HepG2 (cell line): ENCODE data around the gene ADGRG1. TPM values are rescaled to one million over a fixed set of nuclear protein-coding genes. Genes with fewer than 3 reads are reported as not detected.

Experiments used
- ATAC-seq: fragments of 200-7000 bp; cut with Tn5 transposase; 3 replicates; pipeline ENCODE4 v1.9.1; 2020; ENCODE audit warnings: mild to moderate bottlenecking, moderate library complexity
- BruUV-seq: library from RNA; stranded (reverse); fragments of 400-500 nt; replicated peaks from 2 replicates; lab custom pipeline; 2021; lab: Mats Ljungman, UMichigan
- CTCF ChIA-PET: fragments of 300-600 bp; formaldehyde crosslinking; extraction: SDS; loops from one replicate; lab custom pipeline; 2021; ENCODE audit warnings: low total read pairs, inconsistent platforms, low intra/inter-chr PET ratio; lab: Yijun Ruan, JAX
- POLR2A ChIA-PET: fragments of 350-600 bp; sonication (Branson Sonifier 250); formaldehyde crosslinking; loops from one replicate; lab custom pipeline; 2020; ENCODE audit warnings: antibody characterized with exemption, inconsistent platforms; lab: Yijun Ruan, JAX
- DNase-seq: peaks from one replicate; pipeline ENCODE4 v3.0.0-alpha.2; 2015; ENCODE audit warnings: low spot score
- FAIRE-seq: peaks from 3 replicates; lab custom pipeline; 2011; peaks lifted over from hg19 to GRCh38; lab: Jason Lieb, UNC
- H2AFZ ChIP-seq: one replicate; pipeline ENCODE4 v1.6.1; 2011; ENCODE audit warnings: low read length, inconsistent platforms
- H3K27ac ChIP-seq: fragments of 300-600 bp; 3 replicates; pipeline ENCODE4 v1.8.0; 2011; ENCODE audit warnings: mixed run types, mild to moderate bottlenecking, mixed read lengths, low read length, inconsistent platforms; ENCODE audit not compliant: insufficient read depth; ENCODE audit errors: extremely low read length
- H3K27me3 ChIP-seq, 2 experiments: fragments of 200-600 bp in 1 of 2; 2 replicates in 1 of 2; 3 replicates in 1 of 2; pipeline versions ENCODE4 v1.6.0 to v1.8.0; 2011; ENCODE audit warnings: low read length in 2 of 2, mild to moderate bottlenecking in 2 of 2, moderate library complexity in 2 of 2, inconsistent platforms in 1 of 2; ENCODE audit not compliant: insufficient read depth in 2 of 2, control insufficient read depth in 1 of 2
- H3K36me3 ChIP-seq, 2 experiments: fragments of 200-600 bp in 1 of 2; replicated peaks in 1 of 2; 2 replicates in 1 of 2; 3 replicates in 1 of 2; pipeline versions ENCODE4 v1.5.1 to v1.8.0; 2011; ENCODE audit warnings: low read length in 2 of 2, inconsistent platforms in 1 of 2; ENCODE audit not compliant: insufficient read depth in 2 of 2, control insufficient read depth in 1 of 2
- H3K4me1 ChIP-seq: 2 replicates; pipeline ENCODE4 v1.5.1; 2012; ENCODE audit warnings: low read length, inconsistent platforms; ENCODE audit not compliant: insufficient read depth
- H3K4me2 ChIP-seq: 2 replicates; pipeline ENCODE4 v1.6.0; 2011; ENCODE audit warnings: low read depth, low read length, inconsistent platforms
- H3K4me3 ChIP-seq, 3 experiments: fragments of 200-600 bp in 1 of 3; sonication (generic), shearing (Covaris generic) in 1 of 3; replicated peaks in 1 of 3; 2 replicates each; pipeline ENCODE4 v1.5.1; 2011 to 2016; ENCODE audit warnings: low read length in 3 of 3, inconsistent platforms in 2 of 3, low read depth in 2 of 3, mild to moderate bottlenecking in 2 of 3, control low read depth in 1 of 3, mixed read lengths in 1 of 3; ENCODE audit not compliant: insufficient read depth in 1 of 3
- H3K79me2 ChIP-seq: one replicate; pipeline ENCODE4 v1.6.1; 2011; ENCODE audit warnings: low read length, inconsistent platforms; ENCODE audit not compliant: insufficient read depth
- H3K9ac ChIP-seq: 2 replicates; pipeline ENCODE4 v1.6.0; 2011; ENCODE audit warnings: mild to moderate bottlenecking, low read depth, low read length, inconsistent platforms; ENCODE audit not compliant: insufficient read depth
- H3K9me3 ChIP-seq: 2 replicates; pipeline ENCODE4 v1.5.1; 2012; ENCODE audit warnings: mild to moderate bottlenecking, low read length
- H4K20me1 ChIP-seq: 2 replicates; pipeline ENCODE4 v1.6.0; 2011; ENCODE audit warnings: inconsistent platforms, mild to moderate bottlenecking, low read length, moderate library complexity; ENCODE audit not compliant: insufficient read depth
- ATF1 ChIP-seq: IDR thresholded peaks from 2 replicates; pipeline ENCODE4 v1.6.1; 2016; ENCODE audit warnings: mild to moderate bottlenecking, control low read depth
- ELK4 ChIP-seq: sonication (generic); formaldehyde crosslinking; IDR thresholded peaks from 2 replicates; pipeline ENCODE4 v1.9.0; 2021; ENCODE audit warnings: missing genetic modification reagents, borderline replicate concordance
- EP300 ChIP-seq, 3 experiments: sonication (generic) in 1 of 3; formaldehyde crosslinking in 1 of 3; IDR thresholded peaks; 2 replicates each; pipeline versions ENCODE4 v1.5.1 to v1.6.1; 2011 to 2020; ENCODE audit warnings: low read depth in 2 of 3, low read length in 2 of 3, borderline replicate concordance in 1 of 3, improper control_type of control experiment in 1 of 3, mild to moderate bottlenecking in 1 of 3, missing genetic modification reagents in 1 of 3, moderate library complexity in 1 of 3
- GABPA ChIP-seq, 2 experiments: IDR thresholded peaks; 2 replicates each; pipeline ENCODE4 v1.6.1; 2011 to 2016; ENCODE audit warnings: low read depth in 2 of 2, low read length in 1 of 2, missing biosample characterization in 1 of 2, missing genetic modification characterization in 1 of 2
- HHEX ChIP-seq: IDR thresholded peaks from 2 replicates; pipeline ENCODE4 v1.6.1; 2016; ENCODE audit warnings: control low read depth
- ISX ChIP-seq: sonication (generic); formaldehyde crosslinking; conservative IDR thresholded peaks from 2 replicates; pipeline ENCODE4 v1.5.0; 2020; ENCODE audit warnings: missing genetic modification reagents
- KDM6A ChIP-seq: IDR thresholded peaks from 2 replicates; pipeline ENCODE4 v1.6.1; 2016; ENCODE audit warnings: low read depth
- KLF12 ChIP-seq: sonication (generic); formaldehyde crosslinking; IDR thresholded peaks from 2 replicates; pipeline ENCODE4 v1.4.0; 2020; ENCODE audit warnings: missing genetic modification reagents, borderline replicate concordance
- NFIB ChIP-seq: sonication (generic); formaldehyde crosslinking; IDR thresholded peaks from 2 replicates; pipeline ENCODE4 v1.9.0; 2021; ENCODE audit warnings: missing genetic modification reagents, mild to moderate bottlenecking, borderline replicate concordance
- NFKB2 ChIP-seq: sonication (generic); formaldehyde crosslinking; IDR thresholded peaks from 2 replicates; pipeline ENCODE4 v1.4.0; 2020; ENCODE audit warnings: missing genetic modification reagents, borderline replicate concordance
- PAWR ChIP-seq: sonication (generic); formaldehyde crosslinking; IDR thresholded peaks from 2 replicates; pipeline ENCODE4 v1.4.0; 2020; ENCODE audit warnings: missing genetic modification reagents, mild to moderate bottlenecking, borderline replicate concordance
- POLR2A ChIP-seq, 2 experiments: IDR thresholded peaks; 2 replicates each; pipeline ENCODE4 v1.6.1; 2011; ENCODE audit warnings: low read depth in 2 of 2, low read length in 2 of 2, mild to moderate bottlenecking in 1 of 2, moderate library complexity in 1 of 2; ENCODE audit not compliant: insufficient read depth in 1 of 2
- RARG ChIP-seq: sonication (generic); formaldehyde crosslinking; IDR thresholded peaks from 2 replicates; pipeline ENCODE4 v1.4.0; 2020; ENCODE audit warnings: low read depth, mild to moderate bottlenecking, missing genetic modification reagents
- RBFOX2 ChIP-seq: fragments of 200-400 bp; formaldehyde crosslinking; IDR thresholded peaks from 2 replicates; pipeline ENCODE4 v1.6.1; 2017; ENCODE audit warnings: low read depth, mild to moderate bottlenecking, low read length
- SIN3A ChIP-seq: IDR thresholded peaks from 2 replicates; pipeline ENCODE4 v1.6.1; 2011; ENCODE audit warnings: low read depth, mild to moderate bottlenecking, control low read depth, low read length, borderline replicate concordance
- TGIF2 ChIP-seq: IDR thresholded peaks from 2 replicates; pipeline ENCODE4 v1.6.1; 2016; ENCODE audit warnings: control low read depth, missing compliant biosample characterization
- ZBTB3 ChIP-seq: sonication (generic); formaldehyde crosslinking; IDR thresholded peaks from 2 replicates; pipeline ENCODE4 v1.4.0; 2020; ENCODE audit warnings: low read depth, mild to moderate bottlenecking, moderate library complexity, missing genetic modification reagents, borderline replicate concordance
- ZNF124 ChIP-seq: sonication (generic); formaldehyde crosslinking; IDR thresholded peaks from 2 replicates; pipeline ENCODE4 v1.4.0; 2020; ENCODE audit warnings: missing genetic modification reagents
- ZNF24 ChIP-seq: fragments of 450-650 bp; IDR thresholded peaks from 2 replicates; pipeline ENCODE4 v1.6.1; 2017; ENCODE audit warnings: antibody characterized with exemption, mild to moderate bottlenecking
- ZNF543 ChIP-seq: sonication (generic); formaldehyde crosslinking; IDR thresholded peaks from 2 replicates; pipeline ENCODE4 v1.4.0; 2020; ENCODE audit warnings: mild to moderate bottlenecking, missing genetic modification reagents
- ZNF781 ChIP-seq: sonication (generic); formaldehyde crosslinking; IDR thresholded peaks from 2 replicates; pipeline ENCODE4 v1.5.1; 2020; ENCODE audit warnings: borderline replicate concordance, mild to moderate bottlenecking, missing genetic modification reagents; ENCODE audit errors: not compliant biosample characterization
- ZNF792 ChIP-seq: IDR thresholded peaks from 2 replicates; pipeline ENCODE4 v1.6.1; 2016
- WGBS: methylation state at CpG from one replicate; pipeline ENCODE4 v1.1.6; 2017; ENCODE audit warnings: low lambda C conversion rate; 5-methylcytosine and 5-hydroxymethylcytosine counted together
- in situ Hi-C: cut with HindIII; loops from 2 replicates; pipeline ENCODE4 v1.10.0; 2017; ENCODE audit warnings: low pct_unique_long_range_greater_than_20kb; ENCODE audit not compliant: extremely low pct_ligation_motif_present
- intact Hi-C: fragments of 100-400 bp; cut with micrococcal nuclease; formaldehyde crosslinking; loops from one replicate; pipeline ENCODE4 v1.10.0; 2022; ENCODE audit not compliant: unreplicated experiment
- polyA plus RNA-seq, 8 experiments: library from polyadenylated mRNA; depleted of rRNA in 3 of 8; stranded (reverse) in 7 of 8; unstranded in 1 of 8; fragments of >200 nt; fragmentation: Illumina TruSeq in 4 of 8; extraction: Trizol in 4 of 8; gene quantifications; 2 replicates each; pipeline versions ENCODE4 v1.2.1 to v1.2.3, GENCODE V29; 2011 to 2016; ENCODE audit warnings: low read depth in 4 of 8, missing spikeins in 1 of 8, mixed read lengths in 1 of 8; ENCODE audit not compliant: insufficient read depth in 1 of 8
- total RNA-seq, 5 experiments: library from RNA; depleted of rRNA; stranded (reverse); fragments of >200 nt; fragmentation: Illumina TruSeq; extraction: Trizol; gene quantifications; 2 replicates each; pipeline ENCODE4 v1.2.3, GENCODE V29; 2016; ENCODE audit warnings: low read depth in 1 of 5

The ADGRG1 gene
- total and polyA plus RNA-seq, 2 of the 13 experiments (the other 11 are each of a cell fraction or from before 2014, with no cell fraction given): 2.7 to 5.9 TPM

GRCh38 chr16:57667526-57668262 lies 39.3 kb downstream of the ADGRG1 start (continued):
- no peak for TF ChIP-seq ELK4 (CRISPR knock-in tag)
- no peak for TF ChIP-seq ZNF24
- no peak for TF ChIP-seq SIN3A
- peak; percentile 81; the same call in 1 of the 2 replicates for TF ChIP-seq PAWR (CRISPR knock-in tag)
- TF ChIP-seq EP300 (IDR thresholded peaks at IDR 0.05; ENCODE audit: low read depth in 2 of 2, low read length in 2 of 2): peak; percentile 79 to 87
- TF ChIP-seq EP300 (CRISPR knock-in tag; IDR thresholded peaks at IDR 0.05; ENCODE audit: borderline replicate concordance): peak; percentile 82
- no peak for TF ChIP-seq KLF12 (CRISPR knock-in tag)
- peak; percentile 37 for TF ChIP-seq ZNF792 (CRISPR knock-in tag)

GRCh38 chr16:57668263-57668571 lies 39.8 kb downstream of the ADGRG1 start, which contains the start of gene ADGRG3:
Gene ADGRG3, plus strand, starts transcription at chr16:57668306. Its CDS starts 42 bp downstream, at chr16:57668348.
- Histone ChIP-seq H3K4me1 (peaks cover 69% of the 10 kb centered on the region), H3K27me3 (no peaks in the 10 kb centered on the region), H3K9me3 (no peaks in the 10 kb centered on the region), H3K27ac (peak within 1 kb of the TSS; percentile 79), H3K36me3 (no peaks in the 10 kb centered on the region), H3K79me2 (no peaks in the 10 kb centered on the region), H3K9ac (peak within 1 kb of the TSS; percentile 68), H2AFZ (no peak within 1 kb of the TSS), H4K20me1 (no peaks in the 10 kb centered on the region), H3K4me2 (peak within 1 kb of the TSS; percentile 80), H3K4me3 (peak within 1 kb of the TSS in 2 of 3 experiments; percentile 50 to 60; a peak in 4 of 6 replicates)
- DNase-seq (no peak), ATAC-seq (no peak), FAIRE-seq (no peak)
- intact Hi-C loops: no loop called here
- no TSS peak for BruUV-seq
- POLR2A ChIA-PET: interaction anchor here (1.0 to 2.2 kb wide), 13 partner anchors 9 to 68 kb away, joined by 3 to 41 read pairs (median 8); partner anchors contain the start of genes DRC7 and KATNB1
- WGBS: 61% methylated on average over 11 of the region's 11 CpGs
- in situ Hi-C loops: loop anchor here (5.0 kb wide), 1 partner anchor 49 kb away; no protein-coding TSS in a partner anchor
- CTCF ChIA-PET: interaction anchor here (0.9 to 2.6 kb wide), 4 partner anchors 19 to 89 kb away, joined by 3 to 14 read pairs (median 4); partner anchors contain the start of gene DRC7
- TF ChIP-seq GABPA (IDR thresholded peaks at IDR 0.05; ENCODE audit: low read depth, low read length) (no peak), GABPA (CRISPR knock-in tag; IDR thresholded peaks at IDR 0.05; ENCODE audit: low read depth) (no peak), ZBTB3 (CRISPR knock-in tag) (no peak), ISX (CRISPR knock-in tag) (no peak), NFKB2 (no peak), RARG (CRISPR knock-in tag) (no peak), RBFOX2 (no peak; the same call in 1 of the 2 replicates), ZNF124 (CRISPR knock-in tag) (no peak), POLR2A (IDR thresholded peaks at IDR 0.05; ENCODE audit: insufficient read depth in 1 of 2, low read depth in 2 of 2, low read length in 2 of 2) (peak in 1 of 2 experiments; percentile 21; a peak in 1 of 4 replicates), KDM6A (CRISPR knock-in tag) (no peak), ATF1 (no peak), ZNF543 (CRISPR knock-in tag) (no peak), HHEX (CRISPR knock-in tag) (0 out of 2 replicates have a peak, but pooled peaks have one; percentile 3), TGIF2 (CRISPR knock-in tag) (no peak), NFIB (CRISPR knock-in tag) (no peak), ZNF781 (CRISPR knock-in tag) (no peak)
